Natural killer cell treated with Interleukin-12 subunit alpha and Interleukin-12 subunit beta and Interleukin-15 and Interleukin-18, amount 100 ng/mL, for 72 hours (primary cell): ENCODE data around the gene ABLIM1. TPM values are rescaled to one million over a fixed set of nuclear protein-coding genes. Genes with fewer than 3 reads are reported as not detected.

ENCODE experiments used
- ATAC-seq, 2 donors: fragments of 150-1000 bp; cut with Tn5 transposase in 1 of 2; sonication (Bioruptor Pico), chemical (Tn5 transposase) in 1 of 2; 2 replicates each; pipeline ENCODE4 v1.10.0; 2021
- DNase-seq: peaks from one replicate; pipeline ENCODE4 v3.0.0; 2022; ENCODE audit warnings: low spot score
- H3K27ac Mint-ChIP-seq, 2 donors: 1 replicate in 1 of 2; 2 replicates in 1 of 2; pipeline ENCODE4 v1.8.0; 2022; ENCODE audit warnings: mixed read lengths in 2 of 2, mild to moderate bottlenecking in 1 of 2, moderate library complexity in 1 of 2
- H3K27me3 Mint-ChIP-seq, 2 donors: 1 replicate in 1 of 2; 2 replicates in 1 of 2; pipeline ENCODE4 v1.8.0; 2022; ENCODE audit warnings: mixed read lengths in 2 of 2
- H3K36me3 Mint-ChIP-seq: one replicate; pipeline ENCODE4 v1.8.0; 2022; ENCODE audit warnings: mixed read lengths
- H3K4me1 Mint-ChIP-seq, 2 donors: 1 replicate in 1 of 2; 2 replicates in 1 of 2; pipeline ENCODE4 v1.8.0; 2022; ENCODE audit warnings: low read depth in 2 of 2, mixed read lengths in 2 of 2, mild to moderate bottlenecking in 1 of 2
- H3K4me3 Mint-ChIP-seq: one replicate; pipeline ENCODE4 v1.8.0; 2022; ENCODE audit warnings: mixed read lengths
- H3K9me3 Mint-ChIP-seq: 2 replicates; pipeline ENCODE4 v1.8.0; 2022; ENCODE audit warnings: mixed read lengths
- total RNA-seq, 2 donors: library from RNA; stranded (reverse); gene quantifications; one replicate each; pipeline ENCODE4 v1.2.3, GENCODE V29; 2022

Gene ABLIM1
- total RNA-seq, 2 donors from 2014 or later, result 7.9 to 11.0 TPM

DNA sequence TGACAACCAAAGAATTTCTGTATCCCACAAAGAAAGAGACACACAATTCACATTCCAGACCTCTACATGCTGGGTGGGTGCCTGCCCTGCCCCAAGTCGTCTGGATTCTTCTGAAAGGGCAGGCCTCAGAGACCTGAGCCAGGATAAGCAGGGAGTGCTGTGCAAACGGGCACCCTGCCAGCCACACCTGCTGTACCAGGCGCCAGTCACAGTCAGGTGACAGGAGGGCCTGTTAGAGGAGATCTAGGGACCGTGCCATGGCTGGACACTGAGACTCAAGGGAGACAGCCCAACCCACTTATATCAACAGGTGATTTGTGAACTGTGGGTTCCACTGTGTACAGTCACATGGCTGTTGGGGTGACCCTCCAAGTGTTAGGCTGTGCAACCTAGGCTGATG lies 150.6 kb downstream of the ABLIM1 start:
- ATAC-seq, result no peak
- H3K9me3 Mint-ChIP-seq, result peaks cover 3% of the 10 kb centered on the region
- peaks cover 29 to 30% of the 10 kb centered on the region in 2 donors for H3K4me1 Mint-ChIP-seq
- no peak overlapping the region for H3K27ac Mint-ChIP-seq
- no peaks in the 10 kb centered on the region for H3K27me3 Mint-ChIP-seq
- no peak for DNase-seq
- H3K4me3 Mint-ChIP-seq, result no peak overlapping the region
- no peaks in the 10 kb centered on the region for H3K36me3 Mint-ChIP-seq

DNA sequence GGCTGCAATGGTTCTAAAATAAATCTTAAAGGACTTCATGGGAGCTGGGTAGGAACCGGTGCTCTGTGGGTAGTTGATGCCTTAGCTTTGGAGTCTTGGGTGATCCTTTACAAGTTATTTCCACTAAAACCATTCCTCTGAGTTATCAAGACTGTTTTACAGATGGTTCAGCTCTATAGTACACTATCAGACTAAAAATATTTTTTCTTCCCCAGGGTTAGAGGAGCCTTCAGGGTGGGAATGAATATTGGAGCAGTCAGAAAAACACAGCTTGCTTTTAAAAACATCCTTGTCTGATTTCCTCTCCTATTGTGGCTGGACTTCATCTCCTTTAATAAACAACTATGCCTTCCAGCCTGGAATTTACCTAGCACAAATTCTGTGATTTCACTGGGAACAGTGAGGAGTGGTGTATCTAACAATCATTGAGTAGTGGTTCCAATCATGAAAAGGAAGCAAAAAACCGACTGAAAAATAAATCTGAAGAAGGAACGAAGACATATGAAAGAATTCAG lies 151.1 kb downstream of the ABLIM1 start:
- Mint-ChIP-seq H3K36me3 (no peaks in the 10 kb centered on the region), H3K27ac (no peak overlapping the region), H3K9me3 (peaks cover 3% of the 10 kb centered on the region), H3K4me1 (peaks cover 28% of the 10 kb centered on the region in 2 donors), H3K4me3 (no peak overlapping the region), H3K27me3 (no peaks in the 10 kb centered on the region)
- no peak for DNase-seq
- no peak for ATAC-seq

DNA sequence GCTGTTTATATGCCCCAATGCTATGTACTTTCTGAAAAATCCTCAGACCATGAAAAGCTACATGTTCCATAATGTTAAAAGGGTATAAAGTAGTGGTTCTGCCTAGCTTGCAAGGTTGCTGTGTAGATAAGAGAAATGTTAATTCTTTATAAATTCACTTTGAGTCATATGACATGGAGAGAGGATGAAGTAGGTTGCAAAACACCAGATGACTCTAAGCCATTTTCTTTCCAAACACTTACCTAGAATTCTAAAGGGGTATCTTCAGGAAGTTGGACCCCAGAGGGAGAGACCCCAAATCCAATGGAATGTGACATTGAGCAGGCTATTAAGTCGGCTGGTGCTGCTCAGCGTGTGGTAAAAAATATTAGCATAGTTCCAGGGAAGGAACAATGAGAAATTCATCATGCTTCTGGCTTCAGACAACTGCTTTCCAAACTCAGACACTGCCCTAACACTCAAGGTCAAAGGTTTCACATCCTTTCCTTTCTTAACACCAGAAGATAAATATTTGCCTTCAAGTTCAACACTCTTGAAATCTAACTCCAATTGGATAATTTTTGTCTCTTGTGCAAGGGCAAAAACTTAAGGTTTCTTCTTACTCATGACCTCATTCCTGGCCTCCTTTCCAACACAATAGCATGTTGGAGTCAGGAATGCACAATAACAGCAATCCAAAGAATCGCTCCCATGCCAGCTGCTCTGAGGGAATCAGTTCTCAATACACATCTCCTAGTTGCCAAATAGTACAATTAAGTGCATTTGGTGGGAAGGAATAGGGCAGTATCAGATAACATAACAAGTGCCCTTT lies 153.1 kb downstream of the ABLIM1 start:
- Mint-ChIP-seq H3K36me3 (no peaks in the 10 kb centered on the region), H3K9me3 (peaks cover 3% of the 10 kb centered on the region), H3K27me3 (no peaks in the 10 kb centered on the region), H3K4me3 (no peak overlapping the region), H3K27ac (no peak overlapping the region), H3K4me1 (peaks cover 27% of the 10 kb centered on the region in 2 donors)
- DNase-seq, result no peak
- no peak for ATAC-seq

DNA sequence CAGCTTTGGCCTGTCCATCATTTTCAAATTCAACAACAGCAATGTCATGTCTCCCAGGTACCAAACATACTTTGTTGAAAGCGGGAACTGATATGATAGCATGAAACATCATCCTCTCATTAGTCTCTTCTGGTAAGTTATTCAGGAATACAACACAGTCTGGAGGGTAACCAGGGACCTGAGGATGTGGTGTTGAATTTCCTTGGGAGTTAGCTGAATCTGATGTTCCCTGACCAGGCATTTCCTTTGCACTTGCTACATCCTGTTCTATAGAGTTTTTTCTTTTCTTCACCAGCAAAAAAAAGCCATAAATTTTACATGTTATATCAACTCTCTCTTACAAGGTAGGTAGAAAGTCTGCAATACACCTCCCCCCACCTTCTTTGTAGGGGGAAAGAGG lies 156.0 kb downstream of the ABLIM1 start:
- H3K4me1 Mint-ChIP-seq, result peaks cover 25 to 34% of the 10 kb centered on the region in 2 donors
- no peaks in the 10 kb centered on the region for H3K27me3 Mint-ChIP-seq
- DNase-seq, result no peak
- no peak for ATAC-seq
- H3K4me3 Mint-ChIP-seq, result no peak overlapping the region
- H3K36me3 Mint-ChIP-seq, result no peaks in the 10 kb centered on the region
- H3K9me3 Mint-ChIP-seq, result no peaks in the 10 kb centered on the region
- no peak overlapping the region for H3K27ac Mint-ChIP-seq

DNA sequence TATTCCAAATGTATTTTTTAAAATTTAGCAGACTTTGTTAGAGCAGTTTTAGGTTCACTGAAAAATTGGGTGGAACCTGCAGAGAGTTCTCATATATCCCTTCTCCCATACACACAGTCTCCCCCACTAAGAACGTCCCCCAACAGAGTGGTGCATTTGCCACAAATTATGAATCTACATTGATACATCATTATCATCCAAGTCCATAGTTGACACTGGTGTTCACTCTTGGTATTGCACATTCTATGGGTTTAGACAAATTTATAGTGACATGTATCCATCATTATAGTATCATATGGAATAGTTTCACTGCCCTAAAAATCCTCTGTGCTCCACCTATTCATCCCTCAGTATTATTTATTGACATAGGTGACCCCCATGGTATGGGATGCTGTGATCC lies 156.4 kb downstream of the ABLIM1 start:
- Mint-ChIP-seq H3K4me1 (peaks cover 24 to 34% of the 10 kb centered on the region in 2 donors), H3K36me3 (no peaks in the 10 kb centered on the region), H3K27ac (no peak overlapping the region), H3K9me3 (no peaks in the 10 kb centered on the region), H3K27me3 (no peaks in the 10 kb centered on the region), H3K4me3 (no peak overlapping the region)
- DNase-seq (no peak), ATAC-seq (no peak)

DNA sequence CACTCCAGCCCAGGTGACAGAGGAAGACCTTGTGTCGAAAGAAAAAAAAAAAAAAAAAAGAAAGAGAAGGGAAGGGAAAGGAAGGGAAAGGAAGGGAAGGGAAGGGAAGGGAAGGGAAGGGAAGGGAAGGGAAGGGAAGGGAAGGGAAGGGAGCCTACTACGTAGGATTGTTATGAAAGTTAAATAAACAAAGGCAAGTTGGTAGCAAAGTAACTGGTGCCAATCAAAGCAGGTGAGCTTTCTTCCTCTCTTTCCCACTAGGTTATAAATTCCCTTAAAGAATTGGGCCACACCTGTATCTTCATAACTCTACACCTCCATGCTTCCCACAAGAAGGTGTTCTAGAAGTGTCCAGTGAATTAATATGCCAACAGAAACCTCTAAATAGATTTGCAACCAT lies 157.4 kb downstream of the ABLIM1 start:
- Mint-ChIP-seq H3K4me3 (no peak overlapping the region), H3K36me3 (no peaks in the 10 kb centered on the region), H3K4me1 (peaks cover 23 to 31% of the 10 kb centered on the region in 2 donors), H3K27me3 (no peaks in the 10 kb centered on the region), H3K27ac (no peak overlapping the region), H3K9me3 (no peaks in the 10 kb centered on the region)
- DNase-seq, result no peak
- no peak for ATAC-seq

DNA sequence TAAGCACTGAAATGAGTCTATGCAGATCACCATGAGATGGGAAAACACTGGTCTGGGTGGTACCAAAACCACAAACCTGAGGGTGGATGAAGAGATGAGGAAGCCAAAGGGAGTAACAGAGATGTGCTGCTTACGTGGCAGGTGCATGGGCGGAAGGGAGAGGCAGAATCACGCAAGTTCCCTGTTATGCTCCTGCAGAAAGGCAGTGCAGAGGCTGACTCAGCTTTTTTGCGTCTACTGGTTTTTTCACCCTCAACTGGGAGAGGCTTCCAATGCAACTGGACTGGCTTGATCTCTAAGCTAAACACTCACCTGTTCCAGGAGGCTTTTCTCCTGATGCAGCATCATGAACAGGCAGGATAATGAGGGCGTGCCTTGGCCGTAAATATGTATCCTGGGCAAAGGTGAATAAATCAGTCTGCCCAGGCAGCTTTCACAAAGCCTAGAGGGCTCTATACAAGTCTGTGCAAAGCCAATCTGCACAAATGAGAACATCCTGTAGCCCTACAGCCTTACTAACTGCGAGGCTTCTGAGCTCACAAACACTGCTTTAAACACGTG lies 158.4 kb downstream of the ABLIM1 start:
- H3K4me3 Mint-ChIP-seq, result no peak overlapping the region
- ATAC-seq, result peak in 1 of 2 donors; percentile 33
- no peak for DNase-seq

DNA sequence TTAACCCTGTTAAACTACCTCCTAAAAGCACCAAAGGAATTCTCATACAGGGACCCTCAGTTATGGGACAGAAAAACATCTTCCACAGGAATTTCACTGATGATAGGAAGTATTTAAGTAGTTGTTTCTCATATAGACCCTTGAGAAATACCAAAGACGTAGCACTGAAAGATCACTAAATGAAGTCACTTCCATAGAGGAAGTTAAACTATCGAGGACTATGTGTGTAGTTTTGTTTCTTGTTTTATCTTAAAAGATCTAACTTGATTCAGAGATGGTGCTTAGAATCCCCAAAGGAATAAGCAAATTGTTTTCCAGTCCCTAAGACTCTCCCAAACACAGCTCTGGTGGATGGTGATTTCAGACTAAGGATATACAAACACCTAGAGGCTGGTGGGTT lies 159.0 kb downstream of the ABLIM1 start:
- ATAC-seq (no peak), DNase-seq (no peak)
- H3K9me3 Mint-ChIP-seq, result peaks cover 4% of the 10 kb centered on the region
- peak overlapping the region; percentile 7 to 80 for H3K27ac Mint-ChIP-seq
- H3K4me1 Mint-ChIP-seq, result peaks cover 29 to 40% of the 10 kb centered on the region in 2 donors
- peak overlapping the region; percentile 19 for H3K4me3 Mint-ChIP-seq
- no peaks in the 10 kb centered on the region for H3K27me3 Mint-ChIP-seq
- H3K36me3 Mint-ChIP-seq, result no peaks in the 10 kb centered on the region

More for the DNA sequence above, 158.4 kb downstream of the ABLIM1 start:
- Mint-ChIP-seq H3K9me3 (peaks cover 4% of the 10 kb centered on the region), H3K4me1 (peaks cover 26 to 34% of the 10 kb centered on the region in 2 donors), H3K27me3 (no peaks in the 10 kb centered on the region), H3K36me3 (no peaks in the 10 kb centered on the region), H3K27ac (peak overlapping the region in 1 of 2 donors; percentile 80)

DNA sequence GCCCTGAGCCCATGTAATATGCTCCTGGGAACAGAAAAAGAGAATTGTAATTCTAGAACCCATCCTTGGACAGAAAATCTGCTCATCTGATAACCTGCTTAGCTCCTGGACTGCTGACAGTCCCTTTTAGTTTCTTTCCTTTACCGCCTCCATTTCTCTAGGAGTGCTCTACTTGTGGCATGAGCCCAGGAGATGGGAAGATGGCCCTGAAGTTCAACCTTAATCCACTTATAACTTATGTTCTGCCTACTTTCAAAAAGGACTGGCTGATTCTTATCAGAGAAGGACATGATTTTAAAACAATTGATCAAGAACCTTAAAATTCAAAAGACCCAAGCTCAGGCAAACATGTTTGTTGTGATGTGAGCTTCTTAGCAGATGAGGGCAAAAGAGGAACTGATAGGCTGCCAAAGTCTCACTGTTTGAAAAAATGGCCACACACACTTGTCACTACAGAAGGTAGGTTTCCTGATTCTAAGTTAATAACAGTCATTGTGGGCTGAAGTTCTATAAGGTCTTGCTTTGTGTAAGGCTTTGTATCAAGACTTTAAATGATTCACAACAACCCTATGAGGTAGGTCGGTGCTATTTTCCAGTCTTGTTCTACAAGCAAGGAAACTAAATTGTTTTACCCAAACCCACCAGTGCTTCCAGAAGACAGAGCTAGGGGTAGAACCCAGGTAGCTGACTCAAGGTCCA lies 159.5 kb downstream of the ABLIM1 start:
- ATAC-seq (no peak), DNase-seq (no peak)
- no peaks in the 10 kb centered on the region for H3K27me3 Mint-ChIP-seq
- H3K9me3 Mint-ChIP-seq, result peaks cover 4% of the 10 kb centered on the region
- peak overlapping the region; percentile 7 to 80 for H3K27ac Mint-ChIP-seq
- no peaks in the 10 kb centered on the region for H3K36me3 Mint-ChIP-seq
- H3K4me3 Mint-ChIP-seq, result peak overlapping the region; percentile 19
- peaks cover 29 to 42% of the 10 kb centered on the region in 2 donors for H3K4me1 Mint-ChIP-seq

DNA sequence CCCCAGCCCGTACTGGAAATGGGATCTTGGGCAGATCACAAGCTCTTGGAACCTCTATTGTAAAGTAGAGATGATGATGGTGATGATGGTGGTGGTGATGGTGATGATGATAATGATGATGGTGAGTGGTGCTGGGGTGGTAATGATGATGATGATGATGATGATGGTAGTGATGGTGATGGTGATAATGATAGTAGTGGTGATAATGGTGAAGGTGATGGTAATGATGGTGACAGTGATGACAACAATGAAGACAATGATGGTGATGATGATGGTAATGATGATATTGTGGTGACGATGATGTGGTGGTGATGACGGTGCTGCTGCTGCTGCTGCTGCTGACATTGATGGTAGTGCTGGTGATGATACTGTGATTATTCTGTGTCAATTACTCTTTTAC lies 162.8 kb downstream of the ABLIM1 start:
- H3K36me3 Mint-ChIP-seq, result no peaks in the 10 kb centered on the region
- H3K27me3 Mint-ChIP-seq, result no peaks in the 10 kb centered on the region
- H3K4me3 Mint-ChIP-seq, result no peak overlapping the region
- DNase-seq (no peak), ATAC-seq (no peak)
- H3K4me1 Mint-ChIP-seq, result peaks cover 29 to 51% of the 10 kb centered on the region in 2 donors
- no peak overlapping the region for H3K27ac Mint-ChIP-seq
- peaks cover 4% of the 10 kb centered on the region for H3K9me3 Mint-ChIP-seq

DNA sequence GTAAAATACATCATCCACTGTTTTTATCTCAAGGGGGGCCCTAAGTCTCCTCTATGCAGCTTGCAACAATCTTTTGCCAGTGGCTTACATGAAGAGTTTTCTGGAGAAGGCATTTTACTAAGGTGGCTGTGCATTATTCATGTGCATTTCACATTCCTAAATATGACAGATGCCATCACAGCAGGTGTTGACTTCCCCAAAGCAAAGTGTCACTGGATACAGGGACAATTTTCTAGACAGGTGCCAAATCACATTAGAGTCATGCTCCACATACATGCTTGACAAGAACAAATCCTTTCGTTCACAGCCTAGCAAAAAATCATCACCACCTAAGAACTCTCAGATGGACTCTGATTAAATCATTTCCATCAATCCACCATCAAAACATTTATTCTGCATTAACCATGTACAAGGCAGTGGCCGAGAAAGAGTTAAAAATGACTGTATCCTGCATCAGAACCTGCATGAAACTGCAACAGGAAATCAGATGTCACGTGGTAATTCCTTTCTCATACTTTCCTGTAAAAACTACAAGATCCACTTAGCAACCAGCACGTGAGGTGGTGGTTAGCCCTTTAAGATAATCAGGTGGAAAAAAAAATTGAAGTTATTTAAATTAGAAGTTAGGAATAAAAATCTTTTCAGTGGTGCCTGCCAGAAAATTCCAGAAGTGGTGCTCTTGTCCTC lies 165.6 kb downstream of the ABLIM1 start:
- Mint-ChIP-seq H3K36me3 (no peaks in the 10 kb centered on the region), H3K9me3 (peaks cover 4% of the 10 kb centered on the region), H3K27me3 (no peaks in the 10 kb centered on the region), H3K4me3 (no peak overlapping the region), H3K27ac (peak overlapping the region in 1 of 2 donors; percentile 40), H3K4me1 (peaks cover 19 to 37% of the 10 kb centered on the region in 2 donors)
- ATAC-seq, result peak in 1 of 2 donors; percentile 44
- DNase-seq, result no peak

DNA sequence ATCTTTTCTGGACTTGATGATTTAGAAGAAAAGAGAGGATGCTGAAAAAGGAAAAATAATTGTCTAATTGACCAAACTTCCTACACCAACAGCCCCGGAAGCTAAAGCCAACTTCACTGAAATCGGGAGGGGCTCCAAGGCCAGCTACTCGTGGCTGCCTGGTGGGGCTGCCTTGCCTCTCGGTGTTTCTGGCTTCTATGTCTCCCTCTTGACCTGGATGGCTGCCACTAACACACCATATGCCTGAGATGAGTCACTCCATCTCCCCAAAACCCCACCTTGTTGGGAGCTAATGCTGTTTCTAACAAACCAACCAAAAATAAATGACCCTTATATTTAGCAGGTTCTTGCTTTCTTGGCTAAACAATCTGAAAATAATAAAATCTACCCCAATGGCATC lies 166.1 kb downstream of the ABLIM1 start:
- Mint-ChIP-seq H3K9me3 (peaks cover 4% of the 10 kb centered on the region), H3K27me3 (no peaks in the 10 kb centered on the region), H3K27ac (peak overlapping the region in 1 of 2 donors; percentile 7), H3K4me1 (peaks cover 19 to 37% of the 10 kb centered on the region in 2 donors), H3K36me3 (no peaks in the 10 kb centered on the region), H3K4me3 (no peak overlapping the region)
- no peak for DNase-seq
- no peak for ATAC-seq

DNA sequence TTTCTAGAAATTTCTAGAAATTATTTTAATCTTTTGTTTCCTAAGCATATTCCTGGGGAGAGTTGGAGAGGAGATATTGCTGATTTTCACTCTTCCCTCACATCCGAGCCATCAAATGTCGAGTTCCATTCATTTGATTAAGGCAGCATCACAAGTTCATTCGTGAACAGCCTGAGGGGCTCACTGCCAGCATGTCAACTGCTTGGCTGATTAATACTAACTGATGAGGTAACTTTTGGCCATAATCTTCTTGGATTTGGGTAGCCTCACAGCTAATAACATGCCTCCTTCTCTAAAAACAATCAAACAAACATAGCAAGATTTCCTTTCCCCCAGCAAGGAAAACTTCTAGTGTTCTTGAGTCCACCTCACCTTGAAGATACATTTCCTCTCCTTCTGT lies 166.7 kb downstream of the ABLIM1 start:
- Mint-ChIP-seq H3K36me3 (no peaks in the 10 kb centered on the region), H3K9me3 (peaks cover 4% of the 10 kb centered on the region), H3K27me3 (no peaks in the 10 kb centered on the region), H3K4me1 (peaks cover 19 to 37% of the 10 kb centered on the region in 2 donors), H3K27ac (no peak overlapping the region), H3K4me3 (no peak overlapping the region)
- ATAC-seq, result no peak
- no peak for DNase-seq
